Mucosa of gallbladder (tissue), 1 donor: ENCODE results near the gene MSI2. TPM values are rescaled to one million over a fixed set of nuclear protein-coding genes. Genes with fewer than 3 reads are reported as not detected.

Experiments used
- DNase-seq: peaks from one replicate; pipeline ENCODE4 v3.0.0-alpha.2; 2020; ENCODE audit warnings: low spot score
- total RNA-seq: library from RNA; stranded (reverse); gene quantifications from one replicate; pipeline ENCODE4 v1.2.1, GENCODE V29; 2021
- donor health status: DM: no; HTN: no; CAD: no.

MSI2 gene
- total RNA-seq, 1 donor from 2014 or later: 133 TPM

DNA sequence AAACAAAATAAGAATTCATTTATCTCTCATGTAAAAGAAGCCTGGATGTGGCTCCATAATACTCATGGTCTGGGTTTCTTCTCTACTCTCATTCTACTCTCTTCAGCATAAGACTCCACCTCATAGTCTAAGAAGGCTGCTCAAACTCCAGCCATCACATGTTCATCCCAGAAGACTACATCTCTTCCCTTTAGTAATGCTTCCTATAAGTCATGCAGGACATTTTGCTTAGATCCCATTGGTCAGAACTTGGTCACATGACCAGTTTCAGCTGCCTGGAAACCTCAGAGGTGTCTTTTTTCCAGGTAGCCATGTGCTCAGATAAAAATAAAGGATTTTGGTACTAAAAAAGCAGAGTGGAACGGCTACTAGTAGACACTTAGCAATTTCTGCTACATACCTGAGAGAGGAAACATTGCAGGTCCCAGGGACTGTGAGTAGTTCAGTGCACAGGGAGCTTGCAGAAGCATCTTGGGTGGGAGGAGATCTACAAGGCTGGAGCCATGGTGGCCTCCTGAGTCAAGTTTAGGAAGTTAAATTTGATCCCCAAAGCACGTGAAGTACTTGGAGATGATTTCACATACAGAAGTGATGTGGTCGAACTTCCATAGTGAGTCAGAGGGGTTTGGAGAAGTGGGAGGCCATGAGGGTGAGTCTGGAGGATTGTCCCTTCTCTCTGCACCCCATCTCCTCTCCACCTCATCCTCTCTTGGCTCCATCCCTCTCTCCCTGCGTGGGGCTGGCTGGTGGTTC, 378.6 kb downstream of the MSI2 start:
- no peak for DNase-seq

DNA sequence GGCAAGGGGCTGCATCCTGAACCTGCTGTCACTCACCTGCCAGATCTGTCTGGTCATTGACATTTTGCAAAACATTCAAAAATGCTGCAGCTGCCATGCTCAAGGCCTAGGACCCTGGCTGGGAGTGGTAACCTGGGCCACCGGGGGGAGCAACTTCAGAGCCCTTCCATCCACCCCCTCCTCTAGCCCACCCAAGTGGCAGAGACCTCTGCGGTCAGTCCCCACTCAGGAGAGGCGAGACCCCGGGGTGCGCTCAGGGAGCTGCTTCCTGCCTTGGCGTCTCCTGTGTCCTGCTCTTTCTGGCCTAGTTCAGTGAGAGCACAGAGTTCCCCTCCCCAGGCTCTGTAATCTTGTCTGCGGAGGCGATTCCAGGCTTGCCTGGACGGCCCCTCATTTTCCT, 380.0 kb downstream of the MSI2 start:
- no peak for DNase-seq

DNA sequence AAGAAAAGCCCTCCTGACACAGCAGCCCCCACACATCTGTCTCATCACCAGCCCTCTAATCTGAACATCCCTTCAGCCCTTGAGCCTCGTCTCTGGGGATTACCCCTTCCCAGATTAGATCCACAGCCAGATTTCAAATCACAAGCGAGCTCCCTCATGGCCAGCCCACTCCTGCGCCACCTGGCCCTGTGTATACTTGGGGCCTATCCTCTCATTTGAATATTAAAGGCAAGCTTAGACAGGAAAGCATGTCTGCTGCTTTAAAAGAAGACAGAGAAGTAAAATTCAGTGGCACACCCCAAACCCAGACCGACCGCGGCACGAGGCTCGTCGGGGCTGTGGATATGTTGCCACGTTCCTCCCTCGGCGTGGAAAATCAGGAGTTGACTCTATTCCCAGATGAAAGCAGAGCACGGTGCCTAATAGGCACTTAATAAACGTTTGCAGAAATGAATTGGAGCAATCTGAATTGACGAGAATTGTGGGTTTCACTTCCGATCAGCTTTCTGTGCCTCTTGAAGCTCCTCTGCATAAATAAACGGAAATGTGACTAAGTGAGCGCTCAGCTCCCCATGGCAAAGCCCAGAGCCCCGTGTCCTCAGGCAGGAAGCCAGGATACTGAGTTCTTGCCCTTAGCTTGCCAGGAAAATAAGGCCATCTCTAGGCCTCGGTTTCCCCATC, 380.8 kb downstream of the MSI2 start:
- no peak for DNase-seq

DNA sequence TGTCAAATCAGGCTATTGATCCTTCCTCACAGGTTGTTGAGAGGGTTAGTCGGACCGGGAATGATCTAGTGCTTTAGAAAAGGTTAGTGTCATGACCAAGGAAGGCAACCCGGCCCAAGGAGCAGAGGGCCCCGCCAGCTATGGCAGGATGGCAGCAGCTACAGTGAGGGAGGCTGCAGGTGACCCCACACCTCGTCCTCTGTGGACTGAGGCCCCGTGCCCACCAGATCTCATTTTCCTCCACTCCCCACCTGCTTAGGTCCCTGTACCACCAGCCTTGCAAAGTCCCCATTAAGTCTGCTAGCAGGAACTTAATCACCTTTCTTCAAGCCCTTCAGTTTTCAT, 381.3 kb downstream of the MSI2 start:
- DNase-seq: no peak

DNA sequence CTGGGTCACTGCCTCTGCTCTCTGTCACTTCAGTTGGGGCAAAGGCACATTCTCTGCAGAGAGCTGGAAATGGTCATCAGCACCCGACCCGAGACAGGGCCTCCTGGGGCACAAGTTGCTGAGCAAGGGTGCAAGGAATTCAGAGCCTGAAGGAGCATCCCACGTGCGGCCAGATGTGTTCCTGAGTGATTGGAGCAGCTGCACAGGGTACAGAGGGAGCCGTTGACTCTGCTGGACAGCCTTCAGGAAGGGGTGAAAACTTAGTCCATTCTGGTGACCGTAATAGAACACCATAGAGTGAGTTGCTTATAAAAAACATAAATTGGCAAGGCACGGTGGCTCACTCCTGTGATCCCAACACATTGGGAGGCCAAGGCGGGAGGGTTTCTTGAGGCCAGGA, 382.0 kb downstream of the MSI2 start:
- no peak for DNase-seq

DNA sequence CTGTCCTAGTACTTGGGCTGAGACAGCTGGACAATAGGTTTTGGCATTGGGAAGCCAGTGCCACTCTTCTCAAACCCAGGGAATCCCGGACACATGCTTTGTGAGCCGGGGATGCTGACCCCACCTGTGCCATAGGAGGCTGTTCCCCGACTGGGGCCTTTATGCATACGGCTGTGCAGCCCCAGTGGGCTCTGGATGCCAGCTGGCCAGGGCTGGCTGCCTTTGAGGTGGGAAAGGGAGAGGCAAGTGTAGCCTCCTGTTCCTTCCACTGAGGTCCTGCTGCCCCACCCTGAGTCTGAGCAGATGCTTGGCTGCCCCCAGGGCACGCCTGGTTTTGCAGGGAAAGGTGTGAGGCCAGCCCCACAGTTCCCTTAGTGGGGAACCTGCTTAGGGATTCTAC, 383.1 kb downstream of the MSI2 start:
- no peak for DNase-seq

DNA sequence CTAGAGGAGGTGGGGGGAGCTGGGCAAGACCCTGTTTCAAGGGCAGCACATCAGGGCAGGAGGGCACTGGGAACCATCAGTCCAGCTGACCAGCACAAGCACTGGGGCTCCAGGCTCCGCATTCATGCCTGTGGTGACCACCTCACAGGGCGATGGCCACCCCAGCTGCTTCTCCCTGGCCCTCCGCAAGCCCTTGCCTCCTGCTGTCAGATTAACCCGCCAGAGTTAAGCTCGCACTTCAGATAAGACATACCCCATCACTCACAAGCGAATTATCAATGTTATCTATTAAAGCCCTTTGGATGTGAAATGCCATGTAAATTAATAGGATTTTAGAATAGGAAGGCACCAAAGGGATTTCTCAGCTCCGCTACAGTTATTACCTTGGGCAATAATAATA, 383.8 kb downstream of the MSI2 start:
- no peak for DNase-seq

DNA sequence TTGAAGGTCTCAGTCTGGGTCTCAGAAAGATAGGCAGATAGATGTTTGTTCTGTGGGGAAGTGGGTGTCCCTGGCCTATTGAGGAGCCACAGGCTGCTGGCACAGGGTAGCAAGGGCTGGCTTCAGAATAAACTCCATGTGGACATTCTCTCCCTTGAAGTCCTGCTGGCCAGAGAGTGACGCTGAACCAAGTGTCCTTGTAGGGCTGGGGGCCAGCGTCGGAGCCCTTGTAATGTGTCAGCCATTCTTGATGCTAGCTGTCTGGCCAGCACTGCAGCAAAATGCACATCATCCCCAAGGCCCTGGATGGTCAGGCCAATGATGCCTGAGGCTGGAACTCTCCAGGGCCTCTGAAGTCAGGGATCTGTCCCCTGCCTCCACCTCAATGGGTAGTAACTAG, 385.4 kb downstream of the MSI2 start:
- no peak for DNase-seq

DNA sequence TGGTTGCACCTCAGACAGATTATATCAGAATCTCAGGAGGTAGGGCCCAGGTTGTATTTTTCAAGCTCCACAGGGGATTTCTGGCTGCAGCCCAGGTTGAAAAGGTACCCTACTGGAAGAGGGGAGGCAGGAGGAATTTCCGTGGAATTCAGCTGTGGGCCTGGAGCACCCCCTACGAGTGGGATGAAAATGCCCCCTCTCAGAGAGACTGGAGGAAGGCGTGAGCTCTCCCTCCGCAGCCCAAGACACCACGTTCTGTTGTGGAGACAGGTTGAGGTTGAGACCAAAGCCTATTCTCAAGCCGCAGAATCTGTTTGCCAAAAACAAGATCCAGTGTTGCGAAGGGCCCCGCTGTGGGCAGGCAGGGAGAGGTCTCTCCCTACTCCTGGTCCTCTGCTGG, 386.7 kb downstream of the MSI2 start:
- no peak for DNase-seq

DNA sequence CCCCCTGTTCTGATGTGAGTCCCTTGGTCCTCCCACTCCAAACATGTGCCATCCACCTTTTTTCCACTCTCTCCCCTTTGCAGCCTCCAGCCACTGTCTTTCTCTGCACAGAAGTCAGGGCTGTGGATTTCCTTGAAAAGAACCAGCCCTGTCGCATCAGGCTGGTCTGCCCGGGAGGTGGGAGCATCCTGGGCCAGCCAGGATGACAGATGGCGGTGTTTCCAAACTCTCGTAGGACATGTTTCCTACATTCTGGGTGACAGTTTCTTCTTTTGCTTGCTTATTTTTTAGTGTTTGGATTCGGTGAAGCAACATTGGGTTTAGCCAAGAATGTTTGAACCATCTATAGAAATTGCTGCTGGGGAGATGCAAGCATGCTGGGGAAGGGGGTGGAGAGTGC, 388.0 kb downstream of the MSI2 start:
- no peak for DNase-seq

DNA sequence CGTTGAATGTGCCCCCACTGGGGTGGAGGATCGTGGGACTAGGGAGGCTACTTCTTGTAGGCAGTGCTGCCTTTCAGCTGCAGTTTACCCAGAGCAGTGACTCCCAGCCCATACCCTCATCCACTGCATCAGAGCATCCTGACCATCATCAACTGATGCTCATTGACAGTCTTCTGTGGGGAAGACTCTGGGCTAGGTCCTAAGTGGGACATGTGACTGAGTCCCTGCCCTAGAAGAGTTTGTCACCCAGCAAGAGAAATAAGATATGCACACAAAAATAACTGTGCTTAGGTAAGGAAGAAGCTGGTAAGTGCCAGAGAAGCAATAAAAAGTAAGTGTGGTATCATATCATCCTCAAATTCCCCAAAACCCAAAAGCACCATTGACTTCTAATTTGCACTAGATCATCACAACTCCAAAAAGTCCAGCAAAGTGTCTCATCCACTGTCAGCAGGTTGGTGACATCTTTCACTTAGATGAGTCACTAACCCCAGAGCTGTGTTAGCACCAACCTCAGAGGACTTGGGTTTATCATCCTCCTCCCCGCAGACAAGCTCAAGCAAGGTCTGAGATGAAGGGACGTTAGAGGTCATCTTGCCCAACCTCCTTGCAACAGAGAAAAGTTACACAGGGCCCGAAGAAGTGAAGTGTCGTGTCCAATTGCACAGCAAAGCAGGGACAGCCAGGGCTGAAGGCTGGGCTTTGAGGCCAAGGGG, 389.8 kb downstream of the MSI2 start:
- no peak for DNase-seq

DNA sequence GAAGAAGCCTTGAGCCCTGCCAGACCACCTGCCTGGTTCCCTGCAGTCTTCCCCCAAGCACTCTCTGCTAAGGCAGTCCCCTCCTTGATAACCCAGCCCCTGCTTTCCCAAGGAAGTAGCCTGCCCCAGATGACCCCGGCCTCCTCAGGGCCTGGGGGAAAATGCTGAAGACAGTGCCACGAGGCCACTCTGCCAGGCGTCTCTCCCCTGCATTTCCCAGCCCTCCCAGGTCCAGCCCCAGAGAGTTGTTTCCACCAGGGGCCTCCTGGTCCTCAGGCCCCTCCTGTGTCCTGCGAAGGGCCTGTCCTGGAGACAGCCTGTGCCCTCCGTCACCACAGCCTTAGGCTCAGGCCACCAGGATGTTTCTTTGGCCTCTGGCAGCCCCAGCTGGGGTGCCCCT, 392.4 kb downstream of the MSI2 start:
- no peak for DNase-seq

DNA sequence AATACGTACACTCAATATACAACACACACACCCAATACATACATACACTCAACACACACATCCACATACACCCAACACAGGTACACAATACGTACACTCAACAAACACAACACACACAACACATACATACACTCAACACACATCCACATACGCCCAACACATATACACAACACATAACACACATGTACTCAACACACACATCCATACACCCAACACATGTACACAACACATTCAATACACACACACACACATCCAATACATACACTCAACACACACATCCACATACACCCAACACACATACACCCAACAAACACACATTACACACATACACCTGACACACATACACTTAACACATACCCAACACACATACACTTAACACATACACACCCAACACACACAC, 392.9 kb downstream of the MSI2 start:
- DNase-seq: no peak

DNA sequence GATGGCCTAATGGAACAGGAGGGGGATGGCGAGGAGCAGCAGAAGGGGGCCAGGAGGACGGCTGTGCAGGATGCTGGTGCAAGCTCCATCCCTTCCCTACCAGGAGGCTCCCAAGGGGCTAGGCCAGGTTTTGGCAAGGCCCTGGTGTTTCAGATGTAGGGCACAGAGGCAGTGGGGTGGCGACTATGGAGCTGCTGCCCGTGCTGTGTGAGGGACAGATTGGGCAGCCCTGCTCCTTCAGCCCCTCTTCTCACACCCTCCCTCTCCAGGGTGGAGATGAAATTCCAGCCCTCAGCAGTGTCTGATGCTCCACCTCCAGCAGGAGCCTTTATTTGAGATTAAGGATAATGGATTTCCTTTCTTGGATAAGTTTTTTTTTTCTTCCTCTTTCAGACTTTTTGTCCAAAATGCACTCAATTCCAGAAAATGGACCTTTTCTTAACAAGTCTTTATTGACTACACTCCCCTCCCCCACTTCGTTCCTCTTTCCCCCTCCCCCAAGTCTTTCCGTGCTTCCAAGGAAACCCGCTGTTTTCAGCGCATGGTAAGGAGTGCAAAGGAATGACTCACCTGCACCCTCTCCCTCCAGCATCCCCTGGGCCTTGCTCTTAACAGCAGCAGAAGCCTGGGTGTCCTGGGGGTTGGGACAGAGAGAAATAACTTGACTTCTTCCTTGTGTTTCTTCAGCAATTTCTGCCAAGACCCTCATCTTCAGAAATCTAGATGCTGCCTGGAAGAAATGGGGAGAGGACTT, 393.6 kb downstream of the MSI2 start:
- no peak for DNase-seq

DNA sequence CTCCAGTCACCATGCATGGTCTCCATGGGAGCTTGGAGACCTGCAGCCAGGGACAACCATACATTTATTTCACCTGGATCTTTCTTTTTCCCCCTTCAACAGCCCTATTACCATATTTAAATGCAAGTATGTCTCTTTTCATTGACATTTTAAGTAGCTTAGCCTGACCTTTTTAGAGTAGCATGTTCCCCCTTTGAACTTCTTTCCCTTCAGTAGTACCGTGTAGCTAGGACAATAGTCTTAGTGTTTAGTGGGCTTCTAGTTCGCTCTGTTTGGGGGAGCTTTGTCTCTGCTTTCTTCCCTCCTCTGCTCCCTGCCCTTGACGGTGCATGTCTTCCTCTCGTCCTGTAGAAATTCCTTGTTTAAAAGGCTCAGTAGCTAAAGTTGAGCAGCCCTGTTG, 394.2 kb downstream of the MSI2 start:
- no peak for DNase-seq

DNA sequence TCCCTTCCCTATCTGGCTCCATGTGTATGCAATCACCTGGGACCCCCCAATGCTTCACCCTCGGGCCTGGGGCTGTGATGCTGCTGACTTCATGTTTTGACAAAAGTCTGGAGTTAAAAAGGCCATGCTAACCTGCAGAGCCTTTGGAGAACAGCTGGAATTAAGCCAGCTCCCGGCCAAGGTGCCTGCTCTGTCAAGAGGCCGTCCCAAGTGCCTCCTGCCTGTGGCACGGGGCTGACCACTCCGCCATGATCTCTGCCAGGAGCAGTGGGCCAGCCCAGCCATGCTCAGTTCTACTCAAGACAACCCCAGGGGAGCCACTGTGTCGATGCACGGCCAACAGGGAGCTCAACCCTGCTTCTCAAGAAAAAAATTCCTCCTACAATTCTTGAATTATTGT, 395.1 kb downstream of the MSI2 start:
- DNase-seq: no peak

DNA sequence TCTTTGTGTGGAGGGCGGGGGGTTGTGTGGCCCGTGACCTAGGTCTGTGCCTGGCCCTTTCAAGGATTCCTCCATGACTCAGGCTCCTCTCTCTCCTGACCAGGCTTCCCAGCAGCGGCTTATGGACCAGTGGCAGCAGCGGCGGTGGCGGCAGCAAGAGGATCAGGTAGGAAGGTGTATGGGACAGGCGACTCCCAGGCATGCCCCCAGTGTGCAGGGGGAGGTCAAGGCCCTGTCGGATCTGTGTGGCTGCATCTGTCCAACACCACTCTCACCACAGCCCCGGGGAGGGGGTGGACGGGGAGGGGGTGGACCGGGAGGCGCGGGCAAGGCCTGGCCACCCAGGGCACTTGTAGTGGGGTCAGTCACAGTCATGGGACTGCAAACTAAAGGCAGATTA, 395.7 kb downstream of the MSI2 start:
- DNase-seq: no peak

DNA sequence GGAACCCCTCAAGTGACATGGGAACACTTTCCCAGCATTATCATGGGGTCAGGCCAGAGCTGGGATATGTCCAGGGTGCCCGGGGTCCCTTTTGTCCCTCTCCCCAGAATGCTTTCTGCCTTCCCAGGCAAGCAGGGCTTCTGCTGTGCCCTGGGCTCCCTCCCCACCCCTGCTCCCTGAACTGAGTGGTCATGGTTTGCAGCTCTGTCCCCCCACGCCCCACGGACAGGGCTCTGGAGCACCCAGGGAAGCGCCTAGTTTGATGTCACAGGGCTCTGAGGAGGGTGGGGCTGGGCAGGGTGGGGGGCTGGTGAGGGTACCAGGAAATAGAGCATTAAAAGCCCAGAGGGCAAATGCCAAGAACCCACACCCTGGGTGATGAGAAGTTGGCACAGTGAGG, 396.5 kb downstream of the MSI2 start:
- no peak for DNase-seq

DNA sequence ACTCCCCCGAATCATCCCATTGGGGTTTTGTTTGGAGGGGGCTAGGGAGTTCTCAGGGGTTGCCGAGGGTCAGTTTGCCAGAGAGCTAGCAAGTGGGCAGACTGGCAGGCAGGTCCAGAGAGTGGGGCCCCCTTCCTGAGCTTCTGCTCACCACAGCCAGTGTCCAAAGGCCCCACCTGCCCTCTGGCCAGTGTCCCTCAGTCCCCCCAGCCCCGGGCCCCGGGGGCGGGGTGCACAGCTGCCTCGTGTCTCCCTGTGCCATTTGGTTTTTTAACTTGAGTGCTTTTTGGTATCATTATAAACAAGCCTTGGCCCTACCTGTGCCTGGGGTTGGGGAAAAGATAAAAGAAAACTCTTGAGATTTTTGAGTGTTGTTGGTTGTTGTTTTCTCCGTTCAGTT, 397.0 kb downstream of the MSI2 start:
- DNase-seq: no peak

DNA sequence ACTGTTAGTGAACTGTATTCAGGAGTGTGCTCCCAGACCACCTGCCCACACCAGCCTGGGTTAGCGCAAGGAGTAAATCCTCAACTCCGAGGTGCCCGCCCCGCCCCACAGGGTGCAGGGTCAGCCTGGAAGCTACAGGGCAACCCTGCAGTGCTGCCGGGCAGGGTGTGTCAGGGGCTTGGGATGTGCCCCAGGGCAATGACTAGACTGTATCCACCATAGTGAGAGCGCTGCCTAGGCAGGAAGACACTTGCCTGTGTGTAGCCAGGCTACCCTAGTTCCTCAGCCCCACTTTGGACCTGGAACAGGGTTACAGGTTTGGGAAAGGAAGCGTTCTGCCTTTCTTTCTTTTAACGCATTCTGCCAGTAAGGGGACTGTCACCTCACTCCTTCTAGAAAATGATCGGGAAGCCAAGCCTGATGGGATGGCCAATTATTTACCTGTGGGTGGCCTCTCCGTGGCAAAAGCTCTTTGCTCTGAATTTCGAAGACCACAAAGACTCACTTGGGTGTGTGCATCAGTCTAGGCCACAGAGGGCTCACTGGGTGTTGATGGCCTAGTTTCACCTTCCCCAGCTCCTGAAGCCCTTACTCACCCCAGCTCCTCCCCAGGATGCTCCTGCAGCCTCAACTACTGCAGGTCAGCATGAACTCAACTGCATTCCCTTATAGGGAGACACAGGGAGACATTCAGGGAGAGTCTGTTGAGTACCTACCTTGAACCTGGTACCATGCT, 397.9 kb downstream of the MSI2 start:
- no peak for DNase-seq

DNA sequence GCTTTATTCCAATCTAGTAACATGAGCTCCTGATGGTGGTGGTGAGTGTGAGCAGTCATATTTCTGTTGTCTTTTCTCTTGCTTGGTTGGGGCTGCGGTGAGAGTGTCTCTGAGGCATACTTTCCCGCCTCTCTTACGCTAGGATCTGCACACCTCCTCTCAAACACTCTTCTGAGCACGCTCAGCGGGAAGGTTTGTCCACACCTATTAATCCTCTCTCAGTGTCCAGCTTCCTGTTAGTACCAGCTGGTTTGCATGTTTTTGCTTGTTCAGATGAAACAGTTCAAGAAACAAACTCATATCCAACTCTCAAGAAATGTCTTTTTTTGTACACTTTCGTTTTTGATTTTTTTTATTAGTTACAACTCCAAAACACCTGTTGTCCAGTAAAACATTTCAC, 399.2 kb downstream of the MSI2 start:
- DNase-seq: no peak

DNA sequence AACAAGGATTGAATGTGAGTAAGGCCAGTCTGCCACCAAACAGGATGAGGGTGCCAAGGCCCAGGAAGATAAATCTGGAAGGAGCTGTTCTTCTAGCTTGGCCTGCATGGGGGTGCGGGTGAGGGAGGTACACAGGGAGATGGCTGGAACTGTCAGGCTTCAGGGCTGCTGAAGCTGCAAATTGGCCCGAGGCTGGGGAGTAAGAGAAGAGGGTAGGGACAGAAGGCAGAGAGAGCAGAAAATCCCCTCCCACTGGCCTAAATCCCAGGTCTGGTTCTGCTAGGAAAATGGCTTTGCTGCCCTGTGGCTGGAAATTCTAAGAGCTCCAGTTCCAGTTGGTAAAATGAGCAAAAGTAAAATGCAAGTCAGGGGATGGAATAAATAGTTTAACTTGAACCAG, 400.9 kb downstream of the MSI2 start:
- no peak for DNase-seq
